HG03159 (cell line): ENCODE measurements around the gene SIAE.

Source experiments
- ATAC-seq: cut with Tn5 transposase; IDR thresholded peaks from one replicate; pipeline ENCODE4 v1.9.1; 2021; ENCODE audit warnings: mild to moderate bottlenecking, moderate library complexity; ENCODE audit not compliant: unreplicated experiment

SIAE gene

GRCh38 chr11:124583781-124584180 lies 89.8 kb downstream of the SIAE start:
- no peak for ATAC-seq
